Mesenteric fat pad (tissue), 1 donor: Measurements from ENCODE around the gene TENT4A. TPM values are rescaled to one million over a fixed set of nuclear protein-coding genes. Genes with fewer than 3 reads are reported as not detected.

ENCODE experiments used
- DNase-seq: peaks from one replicate; pipeline ENCODE4 v3.0.0-alpha.2; 2020; ENCODE audit warnings: low spot score
- total RNA-seq: library from RNA; stranded (reverse); fragmentation: NEBNext Ultra II Directional; extraction: Animal tissue kit (Norgen Biotek cat#: 25700); gene quantifications from one replicate; pipeline ENCODE4 v1.2.1, GENCODE V29; 2021
- donor health status: DM: yes; HTN: yes; CAD: no.

Gene TENT4A
- total RNA-seq, 1 donor from 2014 or later, result 29.8 TPM

DNA sequence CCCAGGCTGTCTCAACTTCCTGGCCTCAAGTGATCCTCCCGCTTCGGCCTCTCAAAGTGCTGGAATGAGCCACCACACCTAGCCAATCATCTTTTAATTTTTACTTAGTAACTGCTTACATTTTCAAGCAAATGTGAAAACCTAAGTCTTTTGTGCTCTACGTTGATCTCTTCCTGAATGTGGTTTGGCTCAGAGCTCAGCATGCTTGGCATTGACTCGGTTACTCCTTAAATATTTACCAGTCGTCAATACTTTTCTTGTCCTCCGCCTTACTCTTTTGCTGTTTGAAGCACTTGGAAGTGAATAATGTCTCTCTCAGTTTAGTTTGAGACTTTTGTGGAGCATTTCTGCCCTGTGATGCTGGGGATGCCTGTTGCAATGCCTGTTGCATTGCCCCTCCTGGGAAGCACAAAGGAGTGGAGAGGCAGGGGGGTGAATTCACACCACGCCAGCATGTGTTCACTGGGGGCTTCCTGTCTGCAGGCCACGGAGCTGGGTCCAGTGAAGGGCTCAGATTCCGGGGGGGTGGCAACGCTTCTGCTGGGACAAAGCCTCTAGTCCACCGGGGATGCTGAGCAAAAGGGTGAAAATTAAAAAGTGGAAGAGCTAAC, 13.1 kb upstream of the TENT4A start:
- no peak for DNase-seq

DNA sequence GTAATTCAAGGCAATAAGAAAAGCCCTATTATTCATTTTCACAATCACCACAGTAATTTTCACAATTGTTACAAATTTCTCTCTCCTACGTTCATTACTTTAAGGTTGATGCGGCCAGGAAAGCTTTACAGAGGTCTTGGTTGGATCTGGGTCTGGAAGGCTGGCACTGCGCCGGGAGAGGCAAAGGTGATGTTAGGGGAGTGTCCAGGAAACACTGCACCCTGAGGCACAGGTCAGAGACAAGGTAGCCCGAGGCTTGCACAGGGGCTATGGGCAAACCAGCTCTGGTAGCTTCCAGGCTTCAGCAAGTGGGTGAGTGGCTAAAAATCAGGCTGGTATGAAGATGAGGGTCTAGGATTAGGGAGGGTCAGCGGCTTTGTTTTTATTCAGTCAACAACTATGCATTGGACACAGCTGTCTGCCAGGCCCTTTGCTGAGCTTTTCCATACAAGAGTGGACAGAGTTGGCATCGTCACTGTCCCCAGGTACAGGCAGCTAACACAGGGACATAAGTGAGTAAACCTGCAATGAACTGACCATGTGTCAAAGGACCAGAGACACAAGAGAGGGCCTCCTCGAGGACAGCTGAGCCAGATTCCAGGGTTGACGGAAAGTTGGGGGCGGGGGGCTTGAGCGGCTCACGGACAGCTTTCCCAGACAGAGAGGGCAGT, 12.4 kb upstream of the TENT4A start:
- no peak for DNase-seq

DNA sequence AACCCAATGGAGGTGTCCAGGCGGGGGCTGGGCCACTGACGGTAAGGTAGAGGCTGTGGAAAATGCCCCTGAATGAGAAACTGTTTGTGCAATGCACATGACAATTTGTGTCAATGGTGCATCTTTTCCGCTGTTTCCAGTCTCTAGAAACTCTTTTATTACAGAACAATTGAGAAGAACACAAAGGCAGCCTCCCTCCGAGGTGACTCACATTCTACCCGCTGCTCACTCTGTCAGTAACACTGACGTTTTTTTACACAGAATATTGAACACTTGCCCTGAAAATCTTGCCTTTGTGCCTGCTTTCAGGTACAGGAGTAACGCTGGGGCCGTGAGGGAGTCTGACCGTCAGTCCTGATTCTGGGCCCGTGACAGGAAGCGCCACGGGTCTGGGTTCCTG, 11.7 kb upstream of the TENT4A start:
- no peak for DNase-seq

DNA sequence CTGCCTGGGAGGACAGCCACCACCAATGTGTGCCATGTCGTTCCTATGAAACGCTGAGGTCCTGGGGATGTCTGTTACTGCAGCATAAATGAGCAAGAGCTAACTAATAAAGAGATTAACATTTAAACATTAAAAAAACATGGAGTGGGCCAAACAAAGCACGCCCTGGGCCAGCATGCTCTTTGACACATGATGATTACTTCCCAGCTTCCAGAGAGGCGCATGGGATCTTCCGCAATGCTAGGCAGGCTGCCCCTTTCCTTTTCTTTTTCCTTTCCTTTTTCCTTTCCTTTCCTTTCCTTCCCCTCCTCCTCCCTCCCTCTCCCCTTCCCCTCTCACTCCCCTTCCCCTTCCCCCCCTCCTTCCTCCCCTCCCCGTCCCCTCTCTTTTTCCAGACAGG, 10.6 kb upstream of the TENT4A start:
- DNase-seq, result no peak

DNA sequence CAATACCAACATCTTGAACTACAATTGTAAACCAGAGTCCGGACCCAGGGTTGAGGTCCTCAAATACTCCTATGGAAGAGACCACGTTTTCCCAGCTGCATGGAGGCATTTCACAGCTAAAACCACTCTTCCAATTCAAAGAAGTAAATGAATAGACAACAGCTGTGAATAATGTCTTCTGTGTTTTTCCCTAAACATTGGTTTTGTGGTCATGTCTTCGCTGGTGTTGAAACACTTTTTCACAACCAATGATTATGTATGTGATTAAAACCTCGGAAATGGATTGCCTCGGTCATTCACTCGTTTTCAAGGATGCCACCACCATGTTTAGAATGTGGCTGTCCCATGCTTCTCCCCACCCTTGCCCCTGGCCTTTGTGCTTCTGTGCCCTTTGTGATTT, 9.4 kb upstream of the TENT4A start:
- DNase-seq, result no peak

DNA sequence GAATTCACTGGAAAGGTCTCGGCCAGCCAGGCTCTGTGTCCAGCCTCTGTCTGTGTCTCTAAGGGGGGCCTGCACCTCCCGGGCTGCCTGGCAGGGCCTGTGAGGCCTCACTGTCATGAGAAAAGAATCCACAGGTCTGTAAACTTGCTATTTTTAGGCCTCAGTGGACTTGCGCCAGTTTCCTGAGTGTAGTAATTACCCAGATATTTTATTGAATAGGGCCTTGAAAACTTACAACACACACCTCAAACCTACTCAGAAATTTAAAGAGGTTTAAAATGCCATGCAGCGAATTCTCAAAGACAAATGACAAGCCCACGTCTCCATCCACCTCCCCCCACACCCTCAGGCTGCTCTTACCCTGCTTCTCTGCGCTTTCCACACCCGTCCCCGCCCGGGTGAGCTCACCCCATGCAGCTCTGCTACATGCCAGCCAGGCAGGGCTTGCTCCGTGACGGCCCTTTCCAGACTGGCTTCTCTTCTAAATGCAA, 8.8 kb upstream of the TENT4A start:
- DNase-seq, result no peak

DNA sequence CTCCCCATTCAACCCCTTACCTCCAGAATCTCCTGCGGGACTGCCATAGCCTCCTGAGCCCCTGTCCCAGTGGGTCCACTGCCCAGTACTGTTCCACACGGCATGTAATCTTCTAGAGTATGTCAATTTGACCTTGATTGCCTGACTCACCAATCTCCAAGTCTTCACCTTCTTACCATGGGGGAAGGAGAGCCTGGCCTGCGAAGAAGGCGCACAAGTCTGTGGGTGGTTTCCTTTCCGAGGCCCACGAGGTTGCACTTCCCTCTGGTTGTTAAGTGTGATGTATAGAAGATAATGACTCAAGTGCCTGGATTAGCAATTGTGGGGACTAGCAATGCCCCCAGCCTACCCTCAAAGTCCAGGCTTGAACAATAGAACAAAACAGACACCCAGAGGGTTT, 8.1 kb upstream of the TENT4A start:
- DNase-seq, result no peak

DNA sequence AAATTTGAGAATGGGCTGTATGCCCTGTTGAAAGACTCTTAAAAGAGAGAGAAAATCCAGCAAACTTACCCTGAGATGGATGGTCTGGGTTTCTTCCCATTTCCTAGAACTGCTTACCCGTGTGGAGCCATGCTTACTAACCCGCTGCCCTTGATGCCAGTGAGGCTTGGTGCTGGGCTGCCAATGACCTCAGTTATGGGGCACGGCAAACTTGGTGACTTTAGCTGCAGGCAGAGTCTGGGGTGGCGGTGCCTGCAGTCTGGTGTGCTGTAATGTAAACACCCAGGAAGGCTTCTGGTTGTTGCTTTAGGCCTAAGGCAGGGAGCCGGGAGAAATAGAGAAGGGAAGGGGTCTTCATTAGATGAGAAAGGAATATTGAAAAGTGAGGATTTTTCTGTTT, 7.3 kb upstream of the TENT4A start:
- no peak for DNase-seq

DNA sequence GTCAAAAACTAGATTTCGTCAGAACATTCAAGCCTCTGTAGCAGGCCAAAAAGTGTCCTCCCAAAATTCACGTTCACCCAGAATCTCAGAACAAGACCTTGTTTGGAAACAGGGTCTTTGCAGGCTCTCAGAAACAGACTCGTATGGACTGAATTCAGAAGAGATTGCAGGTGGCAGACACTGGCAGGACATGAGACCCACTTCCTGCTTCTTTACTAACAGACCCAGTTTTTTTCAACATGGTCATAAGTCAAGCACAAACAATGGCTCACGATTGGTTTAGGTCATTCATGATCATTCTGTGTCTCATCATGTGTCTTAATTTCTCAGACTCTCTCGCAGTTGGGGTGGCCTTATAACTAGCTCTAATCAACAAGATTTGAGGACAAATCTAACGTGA, 5.4 kb upstream of the TENT4A start:
- no peak for DNase-seq

DNA sequence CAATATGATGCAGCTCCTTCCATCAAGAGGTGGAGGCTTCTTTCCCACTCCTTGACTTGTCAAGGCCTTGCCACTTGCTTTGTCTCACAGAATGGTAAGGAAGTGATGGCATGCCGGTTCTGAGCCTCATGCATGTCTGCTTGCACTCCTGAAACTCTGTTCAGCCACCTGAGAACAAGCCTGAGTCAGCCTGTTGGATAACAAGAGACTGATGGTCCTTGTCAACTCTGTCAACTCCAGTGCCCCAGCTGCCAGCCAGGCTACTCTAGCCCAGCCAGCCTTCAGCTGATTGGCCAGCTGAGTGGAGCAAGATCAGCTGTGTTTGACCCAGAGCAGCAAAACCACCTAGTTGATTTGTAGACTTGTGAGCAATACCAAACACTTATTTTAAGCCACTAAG, 4.4 kb upstream of the TENT4A start:
- no peak for DNase-seq

DNA sequence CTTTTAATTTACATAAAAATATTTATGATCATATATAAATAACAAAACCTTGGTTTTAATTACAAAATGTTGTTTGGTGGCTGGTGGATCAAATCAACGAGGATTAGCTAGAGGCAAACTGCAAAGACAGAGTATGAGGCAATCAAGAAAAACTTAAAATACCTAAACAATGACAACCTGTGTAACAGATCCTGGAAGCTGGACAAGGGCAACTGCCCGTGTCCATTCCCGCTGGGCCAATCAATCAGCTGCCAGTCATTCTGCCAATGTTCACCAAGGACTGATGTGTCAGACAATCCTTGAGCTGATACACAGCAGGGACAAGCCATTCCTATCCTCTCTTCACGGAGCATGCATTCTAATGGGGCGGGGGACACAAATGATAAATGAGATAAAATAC, 3.2 kb upstream of the TENT4A start:
- no peak for DNase-seq

DNA sequence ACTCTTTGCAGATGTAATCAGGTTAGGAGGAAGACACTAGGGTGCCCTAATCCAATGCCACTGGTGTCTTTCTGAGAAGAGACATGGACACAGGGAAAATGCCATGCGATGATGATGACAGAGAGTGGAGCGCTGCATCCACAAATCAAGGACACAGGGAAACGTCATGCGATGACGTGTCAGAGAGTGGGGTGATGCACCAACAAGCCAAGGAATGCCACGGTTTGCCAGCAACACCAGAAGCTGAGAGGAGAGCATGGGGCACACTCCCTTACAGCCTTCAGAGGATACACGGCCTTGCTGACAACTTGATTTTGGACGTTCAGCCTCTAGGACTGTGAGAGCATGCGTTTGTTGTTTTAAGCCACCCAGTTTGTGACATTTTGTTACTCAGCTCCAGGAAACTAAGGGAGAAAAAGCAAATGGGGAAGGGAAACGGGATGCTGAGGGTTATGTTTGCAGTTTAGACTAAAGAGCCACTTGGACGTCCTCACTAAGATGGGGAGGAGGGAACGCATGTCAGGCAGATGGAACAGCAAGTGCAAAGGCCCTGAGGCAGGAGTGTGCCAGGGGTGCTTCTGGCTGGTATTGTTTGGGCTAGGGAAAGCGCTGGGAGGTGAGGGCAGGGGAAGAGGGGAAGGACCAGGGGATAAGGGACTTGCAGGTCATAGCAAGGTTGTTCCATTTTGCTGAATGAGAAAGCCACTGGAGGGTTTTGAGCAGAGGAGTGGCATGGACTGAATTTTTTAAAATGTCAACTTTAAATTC, 2.5 kb upstream of the TENT4A start:
- no peak for DNase-seq

DNA sequence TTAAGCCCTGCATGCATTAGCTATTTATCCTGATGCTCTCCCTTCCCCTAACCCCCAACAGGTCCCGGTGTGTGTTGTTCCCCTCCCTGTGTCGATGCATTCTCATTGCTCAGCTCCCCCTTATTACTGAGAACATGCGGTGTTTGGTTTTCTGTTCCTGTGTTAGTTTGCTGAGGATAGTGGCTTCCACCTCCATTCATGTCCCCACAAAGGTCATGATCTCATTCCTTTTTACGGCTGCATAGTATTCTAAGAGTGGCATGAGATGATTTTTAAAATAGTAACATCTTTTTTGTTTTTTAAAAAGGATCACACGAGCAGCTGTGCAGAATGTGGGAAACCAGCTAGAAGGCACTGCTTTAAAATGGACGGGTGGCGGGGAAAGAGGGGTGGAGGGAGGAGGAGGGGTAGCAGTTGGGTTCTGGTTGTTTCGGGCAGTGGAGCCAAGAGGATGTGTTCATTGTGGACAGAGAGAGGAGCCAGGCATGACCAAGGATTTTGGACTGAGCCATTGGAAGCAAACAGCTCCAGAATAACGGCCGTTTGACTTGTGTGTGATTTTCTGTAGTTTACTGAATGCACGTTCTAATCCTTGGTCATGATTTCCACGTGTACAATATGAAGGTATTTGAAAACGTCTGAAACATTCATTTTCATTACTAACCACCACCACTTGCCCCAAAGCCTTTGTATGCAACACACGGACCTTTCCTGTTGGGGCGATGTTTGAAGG, 1.7 kb upstream of the TENT4A start:
- no peak for DNase-seq

DNA sequence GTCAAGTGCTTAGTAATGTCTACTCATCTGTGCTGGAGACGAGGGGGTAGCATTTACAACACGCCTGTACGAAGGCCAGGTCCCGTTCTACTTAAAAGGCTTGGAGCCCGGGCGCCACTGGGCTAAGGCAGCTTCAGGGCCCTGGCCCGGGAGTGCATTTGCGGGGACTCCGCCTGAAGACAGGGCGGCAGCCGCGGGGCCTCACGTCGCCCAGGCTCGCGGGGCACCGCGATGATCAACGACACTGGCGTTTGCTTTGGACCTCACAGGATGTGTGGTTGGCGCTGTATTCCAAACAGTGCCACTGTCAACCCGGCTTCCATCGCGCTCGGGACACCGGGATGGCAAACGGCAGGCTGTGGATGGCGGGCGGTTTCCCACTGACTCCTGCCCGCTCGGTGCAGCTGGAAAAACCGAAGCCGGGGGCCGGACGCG, 1.1 kb upstream of the TENT4A start:
- no peak for DNase-seq

DNA sequence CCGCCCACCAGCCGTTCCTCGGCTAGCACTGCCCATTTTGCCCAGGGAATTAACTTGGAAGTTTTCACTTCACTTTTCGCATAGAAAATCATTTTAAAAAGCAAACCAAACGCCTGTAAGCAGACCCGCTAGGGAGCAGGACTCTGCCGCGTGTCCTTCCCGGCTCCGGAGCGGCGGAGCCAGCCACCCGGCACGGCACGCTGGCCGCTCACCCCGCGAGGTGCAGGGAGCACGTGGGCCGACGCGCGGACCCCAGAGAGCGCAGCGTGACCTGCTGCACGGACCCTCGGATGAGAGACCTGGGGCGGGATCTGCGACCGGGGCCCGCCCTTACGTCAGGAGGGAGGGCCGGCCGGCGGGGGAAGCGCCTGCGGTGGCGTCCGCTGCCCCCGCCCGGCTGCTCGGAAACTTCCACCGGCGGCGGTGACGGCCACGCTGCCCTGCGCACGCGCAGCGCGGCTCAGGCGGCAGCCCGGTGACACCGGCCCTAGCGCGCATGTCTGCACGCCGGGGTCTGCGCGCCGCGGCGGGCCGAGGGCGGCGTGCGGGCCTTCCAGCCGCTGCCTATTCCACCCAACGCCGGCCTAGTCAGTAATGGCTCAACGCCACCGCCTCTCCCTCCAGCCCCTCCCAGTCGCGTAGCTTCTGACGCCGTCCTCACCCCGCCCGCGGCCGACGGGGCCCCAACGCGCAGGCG, 507 bp upstream of the TENT4A start:
- peak; percentile 99 for DNase-seq

DNA sequence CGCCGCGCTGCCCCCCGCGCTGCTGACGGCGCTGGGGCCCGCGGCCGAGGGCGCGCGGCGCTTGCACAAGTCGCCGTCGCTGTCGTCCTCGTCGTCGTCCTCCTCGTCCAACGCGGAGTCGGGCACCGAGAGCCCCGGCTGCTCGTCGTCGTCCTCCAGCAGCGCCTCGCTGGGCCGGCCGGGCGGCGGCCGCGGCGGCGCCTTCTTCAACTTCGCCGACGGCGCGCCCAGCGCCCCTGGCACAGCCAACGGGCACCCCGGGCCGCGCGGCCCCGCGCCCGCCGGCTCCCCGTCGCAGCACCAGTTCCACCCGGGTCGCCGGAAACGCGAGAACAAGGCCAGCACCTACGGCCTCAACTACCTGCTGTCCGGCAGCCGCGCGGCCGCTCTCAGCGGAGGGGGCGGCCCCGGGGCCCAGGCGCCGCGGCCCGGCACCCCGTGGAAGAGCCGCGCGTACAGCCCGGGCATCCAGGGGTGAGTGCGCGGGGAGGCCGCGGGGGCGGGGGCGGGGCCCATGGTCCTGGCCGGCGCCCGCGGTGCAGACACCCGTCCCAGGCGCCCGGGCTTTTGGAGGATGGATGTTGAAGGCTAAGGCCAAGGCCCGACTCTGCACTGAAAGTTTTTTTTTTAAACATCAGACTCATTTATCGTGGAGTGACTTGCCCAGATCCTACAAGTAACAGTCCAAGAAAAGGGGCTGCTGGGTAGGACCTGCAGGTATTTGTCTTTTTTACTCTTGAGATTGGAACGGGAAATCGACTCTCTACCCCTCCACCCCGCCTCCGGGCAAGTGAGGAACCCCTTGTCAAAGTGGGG, 1.2 kb downstream of the TENT4A start:
- no peak for DNase-seq

DNA sequence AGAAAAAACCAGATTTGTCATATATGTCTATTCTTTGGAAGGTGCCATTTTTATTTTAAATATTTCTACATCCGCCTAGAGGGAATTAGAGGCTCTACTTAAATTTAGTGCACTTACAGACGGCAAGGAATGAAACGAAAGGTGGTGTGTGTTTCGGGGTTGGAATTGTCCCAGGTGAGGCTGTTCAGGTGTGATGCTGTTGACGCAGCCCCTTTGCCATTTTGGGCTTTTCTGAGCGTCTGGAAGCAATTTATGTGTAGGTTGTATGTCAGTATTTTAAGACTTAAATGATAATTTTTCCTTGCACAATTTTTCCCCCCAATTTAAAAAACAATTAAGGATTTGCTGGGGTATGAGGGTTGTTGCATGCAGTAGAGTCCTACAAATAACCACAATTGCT, 2.0 kb downstream of the TENT4A start:
- no peak for DNase-seq

DNA sequence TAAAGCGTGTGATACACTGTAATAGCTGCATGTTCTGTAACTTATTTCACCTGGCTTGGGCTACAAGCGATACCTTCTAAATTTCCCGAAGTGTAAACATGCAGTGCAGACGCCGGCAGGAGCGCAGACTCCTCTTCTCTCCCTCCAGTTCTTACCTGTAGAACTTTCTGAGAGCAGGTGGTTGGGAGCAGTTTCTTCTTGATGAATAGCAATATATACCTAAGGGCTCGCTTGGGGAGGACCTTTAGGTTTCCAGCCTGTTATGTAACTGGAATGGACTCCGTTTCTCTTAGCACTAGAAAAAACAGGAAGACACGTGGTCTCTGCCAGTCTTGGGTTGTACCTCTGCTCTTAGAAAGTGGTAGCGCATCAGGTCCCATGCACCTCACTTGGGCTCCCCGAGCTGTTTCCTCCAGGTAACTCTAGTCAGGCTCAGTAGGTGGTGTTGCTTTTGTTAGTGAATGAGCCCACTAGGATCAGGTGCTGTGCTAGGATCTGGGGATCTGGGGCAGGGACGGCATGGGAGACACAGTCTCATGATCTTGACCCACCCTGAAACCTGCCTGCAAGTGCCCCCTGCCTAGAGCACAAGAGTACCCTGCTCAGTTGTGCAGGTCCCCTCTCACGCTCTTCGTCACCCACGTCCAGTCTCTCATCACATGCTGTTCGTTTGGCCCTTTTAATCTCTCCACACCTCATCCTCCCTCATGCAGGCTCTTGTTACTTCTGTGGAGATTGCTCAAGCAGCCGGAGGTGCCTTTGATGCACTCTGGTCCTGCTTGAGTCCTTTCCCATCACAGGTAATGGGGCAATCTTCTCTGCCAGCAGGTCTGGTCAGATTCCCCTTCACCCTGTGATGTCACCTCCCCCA, 2.8 kb downstream of the TENT4A start:
- DNase-seq, result no peak

DNA sequence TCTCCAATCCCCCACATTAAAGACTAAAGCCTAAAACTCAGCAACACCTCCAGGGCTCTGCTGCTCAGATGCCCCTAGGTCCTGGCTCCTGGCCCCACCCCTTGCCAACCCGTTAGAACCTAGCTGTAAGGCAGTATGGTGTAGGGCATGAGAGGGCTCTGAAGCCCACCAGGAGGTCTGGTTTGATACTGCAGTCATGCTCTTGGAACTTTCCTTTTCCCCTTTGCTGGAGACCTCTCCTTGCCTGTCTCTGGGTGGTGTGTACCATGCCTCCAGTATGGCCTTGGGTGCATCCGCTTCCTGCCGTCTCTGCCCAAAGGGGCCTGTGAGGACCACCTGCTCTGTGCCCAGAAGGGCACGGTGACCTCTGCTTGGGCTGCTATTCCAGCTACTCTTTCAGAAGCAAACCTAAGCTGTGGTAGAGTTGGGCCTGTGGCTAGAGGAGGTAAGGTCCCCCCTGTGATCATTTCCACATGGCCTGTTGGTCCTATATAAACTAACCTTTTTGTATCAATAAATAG, 3.5 kb downstream of the TENT4A start:
- DNase-seq, result no peak
